Stomach (tissue), 4 donors: ENCODE measurements around the gene MICAL3.

Experiments used
- POLR2A ChIP-seq, 4 donors: fragments of 450-650 bp; IDR thresholded peaks; one replicate each; pipeline ENCODE4 v1.6.1; 2016; ENCODE audit warnings: antibody characterized with exemption in 4 of 4, control low read depth in 2 of 4, mild to moderate bottlenecking in 1 of 4, moderate library complexity in 1 of 4
- TF ChIP-seq, protein P1 (sequence below), 7 experiments: fragments of 450-650 bp in 4 of 7; fragments of 200-600 bp in 3 of 7; sonication (generic) in 3 of 7; IDR thresholded peaks; one replicate each; pipeline ENCODE4 v1.5.1; 2016 to 2019; ENCODE audit warnings: antibody characterized with exemption in 7 of 7, control low read depth in 2 of 7, mild to moderate bottlenecking in 1 of 7

DNA sequence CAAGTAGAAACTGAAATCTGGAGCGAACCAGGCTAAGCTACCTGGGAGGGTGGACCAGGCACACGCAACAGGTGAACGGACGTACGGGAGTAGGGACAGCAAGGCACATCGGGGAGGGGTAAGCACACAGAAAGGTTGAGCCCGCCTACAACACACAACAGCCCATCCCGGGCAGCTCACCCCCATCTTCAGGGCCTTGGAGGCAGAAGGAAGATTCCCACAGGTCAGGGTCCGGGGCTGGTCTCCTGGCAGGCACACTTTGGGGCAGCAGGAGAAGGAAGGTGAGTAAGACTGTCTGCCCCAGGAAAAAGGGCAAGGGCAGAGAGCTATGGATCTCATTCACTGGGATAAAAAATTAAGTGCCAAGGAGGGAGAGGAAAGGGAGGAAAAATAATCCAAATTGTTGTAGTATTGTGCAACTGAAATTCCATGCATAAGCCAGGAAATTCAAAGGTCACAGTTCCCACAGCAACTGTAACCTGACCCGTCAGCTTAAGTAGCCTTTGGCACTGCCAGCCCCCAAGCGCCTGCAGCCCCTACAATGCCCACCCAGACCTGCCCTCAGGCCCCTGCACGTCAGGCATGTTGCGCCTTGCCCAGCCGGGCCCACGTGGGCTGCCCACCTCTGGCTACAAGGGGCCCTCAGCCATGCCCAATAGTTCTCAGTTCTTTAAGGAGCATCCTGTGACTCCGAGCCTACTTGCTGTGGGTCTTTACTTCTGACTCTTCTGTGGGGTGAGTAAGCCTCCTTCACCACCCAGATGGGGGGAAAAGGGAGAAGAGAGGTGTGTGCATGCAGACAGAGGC lies 51.8 kb downstream of the MICAL3 start:
- TF ChIP-seq, protein P1, sequence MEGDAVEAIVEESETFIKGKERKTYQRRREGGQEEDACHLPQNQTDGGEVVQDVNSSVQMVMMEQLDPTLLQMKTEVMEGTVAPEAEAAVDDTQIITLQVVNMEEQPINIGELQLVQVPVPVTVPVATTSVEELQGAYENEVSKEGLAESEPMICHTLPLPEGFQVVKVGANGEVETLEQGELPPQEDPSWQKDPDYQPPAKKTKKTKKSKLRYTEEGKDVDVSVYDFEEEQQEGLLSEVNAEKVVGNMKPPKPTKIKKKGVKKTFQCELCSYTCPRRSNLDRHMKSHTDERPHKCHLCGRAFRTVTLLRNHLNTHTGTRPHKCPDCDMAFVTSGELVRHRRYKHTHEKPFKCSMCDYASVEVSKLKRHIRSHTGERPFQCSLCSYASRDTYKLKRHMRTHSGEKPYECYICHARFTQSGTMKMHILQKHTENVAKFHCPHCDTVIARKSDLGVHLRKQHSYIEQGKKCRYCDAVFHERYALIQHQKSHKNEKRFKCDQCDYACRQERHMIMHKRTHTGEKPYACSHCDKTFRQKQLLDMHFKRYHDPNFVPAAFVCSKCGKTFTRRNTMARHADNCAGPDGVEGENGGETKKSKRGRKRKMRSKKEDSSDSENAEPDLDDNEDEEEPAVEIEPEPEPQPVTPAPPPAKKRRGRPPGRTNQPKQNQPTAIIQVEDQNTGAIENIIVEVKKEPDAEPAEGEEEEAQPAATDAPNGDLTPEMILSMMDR (IDR thresholded peaks at IDR 0.05), result no peak
- TF ChIP-seq POLR2A (IDR thresholded peaks at IDR 0.05), result no peak
